Measurements from ENCODE around the gene KDM5B. TPM values are rescaled to one million over a fixed set of nuclear protein-coding genes. Genes with fewer than 3 reads are reported as not detected.

The KDM5B gene
- total and polyA plus RNA-seq, 2 of the 8 experiments (the other 6 are each of a cell fraction or from before 2014, with no cell fraction given): 73.3 to 210 TPM

DNA sequence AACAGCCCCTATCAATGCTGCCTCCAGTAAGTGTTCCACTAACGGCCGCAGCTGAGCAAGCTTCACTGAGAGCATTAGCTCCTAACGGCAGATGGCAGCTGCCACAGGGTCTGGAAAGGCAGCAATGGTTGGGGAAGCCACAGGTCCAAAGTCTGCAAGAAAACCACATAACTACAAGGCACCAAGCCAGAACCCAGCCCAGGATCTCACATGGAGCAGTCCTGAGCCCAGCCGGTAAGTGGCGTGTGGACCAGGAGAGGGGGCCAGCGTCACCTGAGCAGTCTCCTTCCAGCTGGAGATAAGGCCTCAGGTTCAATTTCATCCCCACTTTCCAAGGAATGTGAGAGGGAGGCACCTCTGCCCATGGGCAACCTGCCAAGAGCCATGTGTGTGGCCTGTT is 111.2 kb downstream of the KDM5B start:
- H3K4me3 ChIP-seq (ENCODE audit: extremely low read depth in 1 of 4, insufficient read depth in 2 of 4, low read depth in 3 of 4, low read length in 4 of 4): no peak overlapping the region
- no peak overlapping the region for H2BK20ac ChIP-seq (ENCODE audit: low read length)
- no peak overlapping the region for H3K4ac ChIP-seq (replicated peaks; ENCODE audit: insufficient read length, low read depth, low read length)
- H2BK120ac ChIP-seq (replicated peaks; ENCODE audit: low read depth, low read length): no peak overlapping the region
- H4K91ac ChIP-seq (replicated peaks; ENCODE audit: insufficient read length, low read length): no peak overlapping the region
- DNase-seq (ENCODE audit: low read depth in 1 of 2, low spot score in 2 of 2) (no peak), FAIRE-seq (no peak)
- H3K14ac ChIP-seq (ENCODE audit: insufficient read length): no peak overlapping the region
- H4K5ac ChIP-seq (ENCODE audit: insufficient read length, low read depth, low read length): no peak overlapping the region
- H2BK15ac ChIP-seq (ENCODE audit: low read length): no peak overlapping the region
- H3K23ac ChIP-seq (ENCODE audit: insufficient read length): no peak overlapping the region
- H4K8ac ChIP-seq (ENCODE audit: extremely low read depth, insufficient read depth, low read length): no peak overlapping the region
- no peaks in the 10 kb centered on the region for H3K36me3 ChIP-seq (ENCODE audit: control insufficient read depth in 2 of 4, insufficient read depth in 4 of 4, low read length in 3 of 4)
- TF ChIP-seq CREB1 (IDR thresholded peaks at IDR 0.05): no peak
- no peak for TF ChIP-seq GABPA (IDR thresholded peaks at IDR 0.05; ENCODE audit: borderline replicate concordance, insufficient read depth, low read length)
- TF ChIP-seq RAD21 (IDR thresholded peaks at IDR 0.05 in 1 of 2, conservative IDR thresholded peaks at IDR 0.05 in 1 of 2; ENCODE audit: low read depth in 2 of 2, low read length in 2 of 2): peak; percentile 41 to 53
- TF ChIP-seq, protein P1, sequence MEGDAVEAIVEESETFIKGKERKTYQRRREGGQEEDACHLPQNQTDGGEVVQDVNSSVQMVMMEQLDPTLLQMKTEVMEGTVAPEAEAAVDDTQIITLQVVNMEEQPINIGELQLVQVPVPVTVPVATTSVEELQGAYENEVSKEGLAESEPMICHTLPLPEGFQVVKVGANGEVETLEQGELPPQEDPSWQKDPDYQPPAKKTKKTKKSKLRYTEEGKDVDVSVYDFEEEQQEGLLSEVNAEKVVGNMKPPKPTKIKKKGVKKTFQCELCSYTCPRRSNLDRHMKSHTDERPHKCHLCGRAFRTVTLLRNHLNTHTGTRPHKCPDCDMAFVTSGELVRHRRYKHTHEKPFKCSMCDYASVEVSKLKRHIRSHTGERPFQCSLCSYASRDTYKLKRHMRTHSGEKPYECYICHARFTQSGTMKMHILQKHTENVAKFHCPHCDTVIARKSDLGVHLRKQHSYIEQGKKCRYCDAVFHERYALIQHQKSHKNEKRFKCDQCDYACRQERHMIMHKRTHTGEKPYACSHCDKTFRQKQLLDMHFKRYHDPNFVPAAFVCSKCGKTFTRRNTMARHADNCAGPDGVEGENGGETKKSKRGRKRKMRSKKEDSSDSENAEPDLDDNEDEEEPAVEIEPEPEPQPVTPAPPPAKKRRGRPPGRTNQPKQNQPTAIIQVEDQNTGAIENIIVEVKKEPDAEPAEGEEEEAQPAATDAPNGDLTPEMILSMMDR (IDR thresholded peaks at IDR 0.05; ENCODE audit: control extremely low read depth in 1 of 3, insufficient read depth in 1 of 3, low read depth in 1 of 3, low read length in 3 of 3): peak; percentile 29 to 50 (median 47)
- no peak for TF ChIP-seq BCL11A (IDR thresholded peaks at IDR 0.05; ENCODE audit: low read depth in 2 of 2, low read length in 2 of 2)
- no peak for TF ChIP-seq MAFK (IDR thresholded peaks at IDR 0.05; ENCODE audit: low read depth, low read length)
- H3K4me2 ChIP-seq (ENCODE audit: insufficient read depth in 1 of 2, low read depth in 2 of 2, low read length in 2 of 2): no peak overlapping the region
- no peak overlapping the region for H2BK12ac ChIP-seq (ENCODE audit: low read depth, low read length)
- H2AK5ac ChIP-seq (ENCODE audit: low read depth, low read length): no peak overlapping the region
- no peak overlapping the region for H3K9ac ChIP-seq (replicated peaks in 1 of 4; ENCODE audit: extremely low read depth in 1 of 4, low read depth in 3 of 4, low read length in 3 of 4)
- ChIA-PET CTCF (ENCODE audit: partially characterized antibody) (interaction anchor here (0.8 to 11.3 kb wide), 10 partner anchors 9 to 542 kb away, joined by 3 to 180 read pairs (median 3); partner anchors contain the start of gene SYT2), POLR2A (ENCODE audit: partially characterized antibody) (interaction anchor here (2.0 to 2.5 kb wide), 2 partner anchors 11 to 17 kb away, joined by 5 to 6 read pairs; no protein-coding TSS in a partner anchor)
- H3K27ac ChIP-seq (ENCODE audit: low read depth, low read length): no peak overlapping the region
- no peaks in the 10 kb centered on the region; a peak in 1 of 4 replicates for H3K79me2 ChIP-seq (ENCODE audit: control insufficient read depth in 1 of 2, insufficient read depth in 2 of 2, low read length in 2 of 2)
- WGBS, 2 experiments (ENCODE audit: extremely low coverage in 1 of 2, insufficient coverage in 1 of 2, insufficient read length in 1 of 2, insufficient replicate concordance in 2 of 2, low coverage in 1 of 2, low lambda C conversion rate in 2 of 2, missing lambda C conversion rate in 1 of 2): 80% methylated on average over 6 of the region's 6 CpGs; no CpG with 5 or more reads in 1 of the 2 experiments
- no peaks in the 10 kb centered on the region; the same call in 1 of the 2 replicates for H3K79me1 ChIP-seq (ENCODE audit: low read depth, low read length)
- H3K56ac ChIP-seq (replicated peaks; ENCODE audit: insufficient read length, low read depth, low read length): no peak overlapping the region
- H3K23me2 ChIP-seq (ENCODE audit: low read depth, low read length): no peaks in the 10 kb centered on the region; the same call in 1 of the 2 replicates
- H3K18ac ChIP-seq (ENCODE audit: extremely low read depth, low read length): no peak overlapping the region
- no peak overlapping the region for H2BK5ac ChIP-seq (ENCODE audit: low read depth, low read length)
- peaks cover 0 to 2% (median 0%) of the 10 kb centered on the region in 4 experiments; a peak in 1 of 7 replicates for H3K4me1 ChIP-seq (replicated peaks in 1 of 4; ENCODE audit: control insufficient read depth in 3 of 4, insufficient read depth in 4 of 4, low read length in 3 of 4)
- no peak overlapping the region for H2AFZ ChIP-seq (ENCODE audit: low read length)
- H3K9me3 ChIP-seq (ENCODE audit: insufficient read depth in 2 of 2, low read depth in 1 of 2, low read length in 1 of 2): no peaks in the 10 kb centered on the region
- 0 out of 7 replicates have a peak, but pooled peaks cover 0 to 1% (median 0%) of the 10 kb centered on the region in 4 experiments for H3K27me3 ChIP-seq (replicated peaks in 1 of 4; ENCODE audit: control insufficient read depth in 3 of 4, extremely low read depth in 1 of 4, insufficient read depth in 3 of 4, low read length in 3 of 4)
- peaks cover 4 to 15% of the 10 kb centered on the region in 2 experiments for H4K20me1 ChIP-seq (replicated peaks in 1 of 2; ENCODE audit: control insufficient read depth in 1 of 2, insufficient read depth in 2 of 2, low read length in 2 of 2)

All from H1 (cell line).